GM19351 (cell line): ENCODE data around the gene LGALS16.
"Not testable (repeated sequence)": the region's sequence is repeated elsewhere in the genome, so short reads cannot be mapped to it uniquely, and the experiment has no call there.

ENCODE experiments used
- ATAC-seq: cut with Tn5 transposase; IDR thresholded peaks from one replicate; pipeline ENCODE4 v1.9.1; 2021; ENCODE audit warnings: mild to moderate bottlenecking, moderate library complexity; ENCODE audit not compliant: unreplicated experiment

Gene LGALS16

GRCh38 chr19:39677961-39678889, 22.5 kb downstream of the LGALS16 start:
- ATAC-seq: no peak

- no peak for ATAC-seq
These were observed 23.5 kb downstream of the LGALS16 start for GRCh38 chr19:39679056-39679790.

- ATAC-seq: no peak
These were observed 24.1 kb downstream of the LGALS16 start for GRCh38 chr19:39679791-39680168.

GRCh38 chr19:39680593-39680992, 24.9 kb downstream of the LGALS16 start:
- no peak for ATAC-seq

DNA sequence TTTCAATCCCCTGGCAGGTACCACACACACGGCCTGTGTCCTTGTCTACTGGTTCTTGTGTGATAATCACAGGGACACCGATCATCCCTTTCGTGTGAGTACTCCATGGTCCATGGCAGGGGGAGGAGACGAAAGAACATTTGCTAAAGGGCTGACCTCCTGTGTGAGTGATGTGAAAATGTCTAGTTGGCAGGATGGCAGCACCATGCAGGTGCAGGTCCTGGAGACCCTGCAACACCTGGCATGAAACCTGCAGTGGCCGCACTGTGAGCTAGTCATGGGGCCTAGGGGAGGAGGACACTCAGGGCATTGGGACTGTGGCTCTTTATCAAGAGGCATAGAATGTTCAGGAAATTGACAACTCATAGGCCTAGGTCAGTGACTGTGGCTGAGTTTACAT, 25.7 kb downstream of the LGALS16 start:
- ATAC-seq: no peak

DNA sequence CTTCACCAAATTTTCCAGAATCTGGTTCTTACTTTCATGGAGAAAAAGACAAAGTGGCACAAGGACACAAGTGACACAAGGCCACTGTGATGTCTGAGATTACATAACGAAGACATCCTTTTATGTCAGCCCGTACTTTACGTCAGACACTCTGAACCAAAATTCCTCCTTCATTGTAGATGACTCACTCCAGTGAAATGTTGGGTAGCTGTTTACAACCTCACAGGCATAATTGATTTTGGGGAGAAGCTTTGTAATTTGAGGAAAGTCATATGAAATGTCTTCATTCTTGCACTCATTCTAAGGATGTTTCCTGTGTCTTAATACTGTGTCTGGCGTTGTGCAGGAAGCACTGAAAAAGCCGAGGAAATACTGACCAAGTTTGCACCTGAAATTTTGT, 28.6 kb downstream of the LGALS16 start:
- ATAC-seq: no peak

GRCh38 chr19:39686739-39687138, 31.0 kb downstream of the LGALS16 start:
- no peak for ATAC-seq

- ATAC-seq: not testable (repeated sequence)
These were observed 32.9 kb downstream of the LGALS16 start for GRCh38 chr19:39688637-39689036.

- no peak for ATAC-seq
These were observed 36.5 kb downstream of the LGALS16 start for GRCh38 chr19:39692166-39692565.

DNA sequence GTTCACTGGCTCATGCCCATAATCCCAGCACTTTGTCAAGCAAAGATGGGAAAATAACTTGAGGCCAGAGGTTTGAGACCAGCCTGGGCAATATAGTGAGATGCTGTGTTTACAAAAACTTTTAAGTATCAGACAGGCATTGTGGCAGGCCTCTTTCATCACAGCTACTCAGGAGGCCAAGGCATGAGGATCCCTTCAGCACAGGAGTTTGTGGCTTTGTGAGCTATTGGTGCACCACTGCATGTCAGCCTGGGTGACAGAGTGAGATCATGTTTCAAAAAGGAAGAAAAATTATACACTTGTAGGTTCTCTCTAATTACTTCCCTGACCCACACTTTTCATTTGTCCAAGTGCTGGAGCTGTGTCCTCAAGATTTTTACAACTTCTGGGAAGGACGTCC, 37.1 kb downstream of the LGALS16 start:
- no peak for ATAC-seq

DNA sequence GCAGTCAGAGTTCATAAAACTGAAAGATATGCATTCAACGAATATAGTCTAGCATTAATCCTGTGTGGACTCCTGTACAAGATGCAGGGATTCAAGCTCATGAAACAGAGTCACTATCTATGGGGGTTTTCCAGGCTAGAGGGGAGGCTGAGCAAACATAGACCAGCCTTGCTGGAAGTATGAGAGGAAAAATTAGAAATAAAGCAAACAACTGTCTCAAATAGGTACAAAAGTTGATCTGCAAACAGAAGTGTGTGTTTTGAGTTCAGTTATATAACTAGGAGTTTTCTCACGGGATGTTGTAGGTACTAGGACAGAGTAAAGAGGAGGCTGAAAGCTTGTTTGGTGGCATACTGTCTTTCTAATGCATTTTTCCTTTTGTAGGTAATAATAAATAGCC, 40.0 kb downstream of the LGALS16 start:
- no peak for ATAC-seq

- no peak for ATAC-seq
These were observed 40.7 kb downstream of the LGALS16 start for GRCh38 chr19:39696387-39696786.

- ATAC-seq: no peak
These were observed 42.8 kb downstream of the LGALS16 start for GRCh38 chr19:39698535-39698934.

- ATAC-seq: peak; percentile 48
These were observed 45.6 kb downstream of the LGALS16 start for GRCh38 chr19:39701291-39701690.

- no peak for ATAC-seq
These were observed 48.7 kb downstream of the LGALS16 start, which contains the start of gene LGALS14 for GRCh38 chr19:39704181-39705044. TSS of gene LGALS14 (plus strand) at chr19:39704481. CDS start at chr19:39704529, 48 bp downstream.

- ATAC-seq: no peak
These were observed 50.0 kb downstream of the LGALS16 start for GRCh38 chr19:39705578-39706188.

GRCh38 chr19:39708594-39708993, 52.9 kb downstream of the LGALS16 start:
- no peak for ATAC-seq

GRCh38 chr19:39709026-39709872, 53.5 kb downstream of the LGALS16 start:
- no peak for ATAC-seq
